Measurements from ENCODE around the gene PRR16. TPM values are rescaled to one million over a fixed set of nuclear protein-coding genes. Genes with fewer than 3 reads are reported as not detected.

The PRR16 gene
- total RNA-seq, 6 experiments from 2014 or later, result 53.5 to 74.0 (median 61.2) TPM

GRCh38 chr5:120545007-120545406, 80.9 kb downstream of the PRR16 start:
- peak; percentile 37 for DNase-seq
- Mint-ChIP-seq H3K4me3 (peak overlapping the region; percentile 35), H3K4me1 (ENCODE audit: low read depth) (peaks cover 97% of the 10 kb centered on the region), H3K36me3 (ENCODE audit: low read depth) (peaks cover 44% of the 10 kb centered on the region), H3K27me3 (ENCODE audit: insufficient read depth) (peaks cover 3% of the 10 kb centered on the region; the same call in 1 of the 2 replicates), H3K9me3 (no peaks in the 10 kb centered on the region), H3K27ac (peak overlapping the region; percentile 72)
- TF ChIP-seq CTCF (IDR thresholded peaks at IDR 0.05), result no peak

GRCh38 chr5:120545951-120546350, 81.9 kb downstream of the PRR16 start:
- Mint-ChIP-seq H3K4me1 (ENCODE audit: low read depth) (peaks cover 97% of the 10 kb centered on the region), H3K36me3 (ENCODE audit: low read depth) (peaks cover 38% of the 10 kb centered on the region), H3K4me3 (no peak overlapping the region), H3K27ac (peak overlapping the region; percentile 54), H3K27me3 (ENCODE audit: insufficient read depth) (peaks cover 3% of the 10 kb centered on the region; the same call in 1 of the 2 replicates), H3K9me3 (no peaks in the 10 kb centered on the region)
- DNase-seq, result no peak
- no peak for TF ChIP-seq CTCF (IDR thresholded peaks at IDR 0.05)

GRCh38 chr5:120546922-120547321, 82.8 kb downstream of the PRR16 start:
- Mint-ChIP-seq H3K9me3 (no peaks in the 10 kb centered on the region), H3K36me3 (ENCODE audit: low read depth) (peaks cover 38% of the 10 kb centered on the region), H3K4me3 (no peak overlapping the region), H3K27me3 (ENCODE audit: insufficient read depth) (peaks cover under 1% of the 10 kb centered on the region; the same call in 1 of the 2 replicates), H3K27ac (peak overlapping the region; percentile 54), H3K4me1 (ENCODE audit: low read depth) (peaks cover 97% of the 10 kb centered on the region)
- TF ChIP-seq CTCF (IDR thresholded peaks at IDR 0.05), result no peak
- no peak for DNase-seq

- Mint-ChIP-seq H3K27me3 (ENCODE audit: insufficient read depth) (no peaks in the 10 kb centered on the region; the same call in 1 of the 2 replicates), H3K36me3 (ENCODE audit: low read depth) (peaks cover 40% of the 10 kb centered on the region), H3K4me1 (ENCODE audit: low read depth) (peaks cover 96% of the 10 kb centered on the region), H3K4me3 (peak overlapping the region; percentile 36), H3K9me3 (no peaks in the 10 kb centered on the region), H3K27ac (peak overlapping the region; percentile 75)
- DNase-seq, result peak; percentile 62
- TF ChIP-seq CTCF (IDR thresholded peaks at IDR 0.05), result no peak
These were observed 86.3 kb downstream of the PRR16 start for GRCh38 chr5:120550358-120550757.

GRCh38 chr5:120552638-120553037, 88.5 kb downstream of the PRR16 start:
- Mint-ChIP-seq H3K27ac (peak overlapping the region; percentile 68), H3K27me3 (ENCODE audit: insufficient read depth) (no peaks in the 10 kb centered on the region), H3K4me1 (ENCODE audit: low read depth) (peaks cover 87% of the 10 kb centered on the region), H3K4me3 (peak overlapping the region; percentile 56), H3K9me3 (no peaks in the 10 kb centered on the region), H3K36me3 (ENCODE audit: low read depth) (peaks cover 42% of the 10 kb centered on the region)
- TF ChIP-seq CTCF (IDR thresholded peaks at IDR 0.05), result no peak
- peak; percentile 34 for DNase-seq

- no peak for TF ChIP-seq CTCF (IDR thresholded peaks at IDR 0.05)
- peaks cover 64% of the 10 kb centered on the region for H3K4me1 Mint-ChIP-seq (ENCODE audit: low read depth)
- no peak overlapping the region for H3K4me3 Mint-ChIP-seq
- H3K9me3 Mint-ChIP-seq, result peaks cover 5% of the 10 kb centered on the region
- no peaks in the 10 kb centered on the region for H3K27me3 Mint-ChIP-seq (ENCODE audit: insufficient read depth)
- DNase-seq, result no peak
- peaks cover 45% of the 10 kb centered on the region for H3K36me3 Mint-ChIP-seq (ENCODE audit: low read depth)
- H3K27ac Mint-ChIP-seq, result no peak overlapping the region; the same call in 1 of the 2 replicates
These were observed 91.2 kb downstream of the PRR16 start for GRCh38 chr5:120555345-120555744.

Measured in HFFc6 (cell line).